H1 (cell line): ENCODE results near the gene CEP57. TPM values are rescaled to one million over a fixed set of nuclear protein-coding genes. Genes with fewer than 3 reads are reported as not detected.

Source experiments
- CTCF ChIA-PET: fragments of 300-600 bp; sonication (Branson Sonifier 250); formaldehyde crosslinking; loops from one replicate; lab custom pipeline; 2021; ENCODE audit not compliant: partially characterized antibody; lab: Charles Lee
- POLR2A ChIA-PET: fragments of 300-600 bp; sonication (Branson Sonifier 250); formaldehyde crosslinking; loops from one replicate; lab custom pipeline; 2021; ENCODE audit warnings: inconsistent platforms; ENCODE audit not compliant: partially characterized antibody; lab: Charles Lee
- DNase-seq, 2 experiments: peaks; one replicate each; pipeline versions ENCODE4 v3.0.0 to v3.0.0-alpha.2; 2010 to 2022; ENCODE audit warnings: low spot score in 2 of 2, low read depth in 1 of 2, mixed read lengths in 1 of 2
- FAIRE-seq: peaks from 2 replicates; lab custom pipeline; 2011; peaks lifted over from hg19 to GRCh38; lab: Jason Lieb, UNC
- H2AFZ ChIP-seq: 2 replicates; pipeline ENCODE4 v1.8.1; 2012; ENCODE audit warnings: low read length, inconsistent platforms
- H2AK5ac ChIP-seq: 2 replicates; pipeline ENCODE4 v1.6.1; 2013; ENCODE audit warnings: low read depth, low read length
- H2BK120ac ChIP-seq: replicated peaks from 2 replicates; pipeline ENCODE3; 2013; ENCODE audit warnings: low read depth, low read length, inconsistent platforms
- H2BK12ac ChIP-seq: 2 replicates; pipeline ENCODE4 v1.6.1; 2013; ENCODE audit warnings: low read depth, low read length
- H2BK15ac ChIP-seq: 2 replicates; pipeline ENCODE4 v1.6.1; 2013; ENCODE audit warnings: low read length
- H2BK20ac ChIP-seq: 2 replicates; pipeline ENCODE4 v1.6.1; 2013; ENCODE audit warnings: low read length
- H2BK5ac ChIP-seq: 2 replicates; pipeline ENCODE4 v1.6.1; 2013; ENCODE audit warnings: low read depth, low read length
- H3K14ac ChIP-seq: 2 replicates; pipeline ENCODE4 v1.6.1; 2013; ENCODE audit warnings: inconsistent platforms; ENCODE audit not compliant: insufficient read length
- H3K18ac ChIP-seq: 2 replicates; pipeline ENCODE4 v1.6.1; 2013; ENCODE audit warnings: low read length; ENCODE audit errors: extremely low read depth
- H3K23ac ChIP-seq: 2 replicates; pipeline ENCODE4 v1.6.1; 2013; ENCODE audit warnings: inconsistent platforms; ENCODE audit not compliant: insufficient read length
- H3K23me2 ChIP-seq: 2 replicates; pipeline ENCODE4 v1.6.1; 2013; ENCODE audit warnings: low read depth, low read length
- H3K27ac ChIP-seq: 2 replicates; pipeline ENCODE4 v1.6.1; 2011; ENCODE audit warnings: low read depth, low read length, inconsistent platforms
- H3K27me3 ChIP-seq, 4 experiments: replicated peaks in 1 of 4; 1 replicate in 1 of 4; 2 replicates in 3 of 4; pipeline versions ENCODE4 v1.6.1 to v1.8.1; 2011 to 2013; ENCODE audit warnings: low read length in 3 of 4, mild to moderate bottlenecking in 3 of 4, inconsistent platforms in 2 of 4, mixed read lengths in 2 of 4, moderate library complexity in 1 of 4; ENCODE audit not compliant: control insufficient read depth in 3 of 4, insufficient read depth in 3 of 4; ENCODE audit errors: extremely low read depth in 1 of 4
- H3K36me3 ChIP-seq, 4 experiments: 2 replicates each; pipeline versions ENCODE4 v1.6.1 to v1.8.1; 2011 to 2013; ENCODE audit warnings: mild to moderate bottlenecking in 4 of 4, low read length in 3 of 4, moderate library complexity in 2 of 4, control low read depth in 1 of 4, inconsistent platforms in 1 of 4; ENCODE audit not compliant: insufficient read depth in 4 of 4, control insufficient read depth in 2 of 4
- H3K4ac ChIP-seq: replicated peaks from 2 replicates; pipeline ENCODE3; 2013; ENCODE audit warnings: low read length, low read depth, mixed read lengths, inconsistent platforms; ENCODE audit not compliant: insufficient read length
- H3K4me1 ChIP-seq, 4 experiments: replicated peaks in 1 of 4; 1 replicate in 1 of 4; 2 replicates in 3 of 4; pipeline versions ENCODE4 v1.6.1 to v1.8.1; 2011 to 2013; ENCODE audit warnings: low read length in 3 of 4, inconsistent platforms in 2 of 4, mixed read lengths in 1 of 4; ENCODE audit not compliant: insufficient read depth in 4 of 4, control insufficient read depth in 3 of 4
- H3K4me2 ChIP-seq, 2 experiments: 2 replicates each; pipeline versions ENCODE4 v1.6.1 to v1.8.1; 2011 to 2013; ENCODE audit warnings: low read depth in 2 of 2, low read length in 2 of 2, control low read depth in 1 of 2, inconsistent platforms in 1 of 2, mild to moderate bottlenecking in 1 of 2; ENCODE audit not compliant: insufficient read depth in 1 of 2
- H3K4me3 ChIP-seq, 4 experiments: fragments of 200-600, 300-600 bp in 1 of 4; sonication (generic), shearing (Covaris generic), sonication (Bioruptor Twin) in 1 of 4; 2 replicates each; pipeline versions ENCODE4 v1.5.1 to v1.8.1; 2011 to 2016; ENCODE audit warnings: low read length in 4 of 4, low read depth in 3 of 4, control low read depth in 2 of 4, inconsistent platforms in 2 of 4, mild to moderate bottlenecking in 2 of 4, mixed read lengths in 1 of 4, moderate library complexity in 1 of 4; ENCODE audit not compliant: insufficient read depth in 2 of 4; ENCODE audit errors: extremely low read depth in 1 of 4
- H3K56ac ChIP-seq: replicated peaks from 2 replicates; pipeline ENCODE3; 2013; ENCODE audit warnings: low read depth, mild to moderate bottlenecking, mixed read lengths, low read length, inconsistent platforms; ENCODE audit not compliant: insufficient read length
- H3K79me1 ChIP-seq: 2 replicates; pipeline ENCODE4 v1.6.1; 2013; ENCODE audit warnings: low read depth, low read length, control low read depth
- H3K79me2 ChIP-seq, 2 experiments: 2 replicates each; pipeline versions ENCODE4 v1.6.1 to v1.8.1; 2012 to 2013; ENCODE audit warnings: low read length in 2 of 2, mild to moderate bottlenecking in 2 of 2, inconsistent platforms in 1 of 2; ENCODE audit not compliant: insufficient read depth in 2 of 2, control insufficient read depth in 1 of 2
- H3K9ac ChIP-seq, 4 experiments: replicated peaks in 1 of 4; 1 replicate in 1 of 4; 2 replicates in 3 of 4; pipeline versions ENCODE4 v1.6.1 to v1.8.1; 2011 to 2013; ENCODE audit warnings: low read depth in 3 of 4, low read length in 3 of 4, control low read depth in 2 of 4, mild to moderate bottlenecking in 2 of 4, moderate library complexity in 2 of 4, inconsistent platforms in 1 of 4; ENCODE audit errors: extremely low read depth in 1 of 4
- H3K9me3 ChIP-seq, 2 experiments: 2 replicates each; pipeline versions ENCODE4 v1.6.1 to v1.8.1; 2012 to 2013; ENCODE audit warnings: mild to moderate bottlenecking in 2 of 2, moderate library complexity in 2 of 2, control low read depth in 1 of 2, inconsistent platforms in 1 of 2, low read depth in 1 of 2, low read length in 1 of 2, mixed read lengths in 1 of 2; ENCODE audit not compliant: insufficient read depth in 2 of 2
- H4K20me1 ChIP-seq, 2 experiments: replicated peaks in 1 of 2; 2 replicates each; pipeline versions ENCODE3 to v1.8.1; 2011 to 2013; ENCODE audit warnings: inconsistent platforms in 2 of 2, low read length in 2 of 2, mild to moderate bottlenecking in 1 of 2; ENCODE audit not compliant: insufficient read depth in 2 of 2, control insufficient read depth in 1 of 2
- H4K5ac ChIP-seq: 2 replicates; pipeline ENCODE4 v1.6.1; 2013; ENCODE audit warnings: low read length, low read depth, mixed read lengths, inconsistent platforms; ENCODE audit not compliant: insufficient read length
- H4K8ac ChIP-seq: 2 replicates; pipeline ENCODE4 v1.8.0; 2013; ENCODE audit warnings: mild to moderate bottlenecking, moderate library complexity, low read length, inconsistent platforms; ENCODE audit not compliant: insufficient read depth; ENCODE audit errors: extremely low read depth
- H4K91ac ChIP-seq: replicated peaks from 2 replicates; pipeline ENCODE3; 2013; ENCODE audit warnings: low read length, mixed read lengths, inconsistent platforms; ENCODE audit not compliant: insufficient read length
- CHD1 ChIP-seq: IDR thresholded peaks from 2 replicates; pipeline ENCODE4 v1.6.1; 2012; ENCODE audit warnings: low read depth, low read length, improper control_type of control experiment
- CTBP2 ChIP-seq: IDR thresholded peaks from 2 replicates; pipeline ENCODE4 v1.7.0; 2011; ENCODE audit warnings: borderline replicate concordance, mild to moderate bottlenecking, moderate library complexity, mixed read lengths, low read length; ENCODE audit not compliant: insufficient read depth, insufficient read length
- EP300 ChIP-seq, 2 experiments: IDR thresholded peaks; 1 replicate in 1 of 2; 2 replicates in 1 of 2; pipeline ENCODE4 v1.6.1; 2011 to 2012; ENCODE audit warnings: low read depth in 2 of 2, low read length in 2 of 2, mild to moderate bottlenecking in 2 of 2, borderline replicate concordance in 1 of 2, inconsistent platforms in 1 of 2, moderate library complexity in 1 of 2
- KDM5A ChIP-seq: fragments of 200-600 bp; IDR thresholded peaks from 2 replicates; pipeline ENCODE4 v1.7.1; 2012; ENCODE audit warnings: mild to moderate bottlenecking, low read length, inconsistent platforms, mixed read lengths
- MAFK ChIP-seq: IDR thresholded peaks from 2 replicates; pipeline ENCODE4 v1.6.1; 2012; ENCODE audit warnings: low read depth, mild to moderate bottlenecking, improper control_type of control experiment, low read length
- POLR2A ChIP-seq, 2 experiments: IDR thresholded peaks; 1 replicate in 1 of 2; 2 replicates in 1 of 2; pipeline ENCODE4 v1.6.1; 2011; ENCODE audit warnings: low read depth in 2 of 2, low read length in 2 of 2, mild to moderate bottlenecking in 2 of 2; ENCODE audit errors: control extremely low read depth in 1 of 2
- POLR2AphosphoS5 ChIP-seq: IDR thresholded peaks from 2 replicates; pipeline ENCODE4 v1.6.1; 2011; ENCODE audit warnings: low read depth, low read length
- RAD21 ChIP-seq, 2 experiments: IDR thresholded peaks in 1 of 2; conservative IDR thresholded peaks in 1 of 2; 2 replicates each; pipeline ENCODE4 v1.6.1; 2011; ENCODE audit warnings: low read depth in 2 of 2, low read length in 2 of 2, improper control_type of control experiment in 1 of 2, inconsistent platforms in 1 of 2, mild to moderate bottlenecking in 1 of 2, moderate library complexity in 1 of 2
- SIRT6 ChIP-seq: IDR thresholded peaks from one replicate; pipeline ENCODE4 v1.7.1; 2012; ENCODE audit warnings: low read length, inconsistent platforms
- SP2 ChIP-seq: IDR thresholded peaks from 2 replicates; pipeline ENCODE4 v1.6.1; 2012; ENCODE audit warnings: mild to moderate bottlenecking, low read length, inconsistent platforms
- SP4 ChIP-seq: IDR thresholded peaks from 2 replicates; pipeline ENCODE4 v1.6.1; 2012; ENCODE audit warnings: low read length, inconsistent platforms
- SUZ12 ChIP-seq: fragments of 200-600 bp; sonication (generic); IDR thresholded peaks from 2 replicates; pipeline ENCODE4 v1.6.1; 2012; ENCODE audit warnings: mild to moderate bottlenecking, inconsistent platforms, low read length, moderate library complexity, mixed read lengths
- TBP ChIP-seq: IDR thresholded peaks from 2 replicates; pipeline ENCODE4 v1.6.1; 2011; ENCODE audit warnings: low read depth, low read length, improper control_type of control experiment
- WGBS, 2 experiments: shearing (Covaris generic) in 1 of 2; methylation state at CpG; one replicate each; pipeline versions ENCODE4 v1.1.6 to v1.1.7; 2013 to 2015; ENCODE audit warnings: low lambda C conversion rate in 2 of 2, mixed read lengths in 2 of 2, inconsistent platforms in 1 of 2, low coverage in 1 of 2, missing lambda C conversion rate in 1 of 2; ENCODE audit not compliant: insufficient replicate concordance in 2 of 2, insufficient coverage in 1 of 2, insufficient read length in 1 of 2; ENCODE audit errors: extremely low coverage in 1 of 2, missing lambda C conversion rate in 1 of 2; 5-methylcytosine and 5-hydroxymethylcytosine counted together
- polyA plus RNA-seq, 7 experiments: library from polyadenylated mRNA; depleted of rRNA in 3 of 7; stranded (reverse) in 5 of 7; unstranded in 2 of 7; fragments of >200 nt in 5 of 7; fragments of 200-250 nt in 2 of 7; gene quantifications; 1 replicate in 5 of 7; 2 replicates in 1 of 7; 4 replicates in 1 of 7; pipeline versions ENCODE4 v1.2.1 to v1.2.3, GENCODE V29; 2011 to 2013; ENCODE audit warnings: missing spikeins in 2 of 7, mixed read lengths in 2 of 7
- total RNA-seq: library from RNA; stranded (reverse); fragmentation: NEBNext Ultra II Directional; extraction: Animal tissue kit (Norgen Biotek cat#: 25700); gene quantifications from 2 replicates; pipeline ENCODE4 v1.2.1, GENCODE V29; 2021
- TF ChIP-seq, protein P1 (sequence below): IDR thresholded peaks from 2 replicates; pipeline ENCODE4 v1.6.1; 2011; ENCODE audit warnings: low read depth, mild to moderate bottlenecking, low read length; ENCODE audit not compliant: insufficient read depth

The CEP57 gene
- total and polyA plus RNA-seq, 2 of the 8 experiments (the other 6 are each of a cell fraction or from before 2014, with no cell fraction given) = 26.3 to 72.7 TPM

DNA sequence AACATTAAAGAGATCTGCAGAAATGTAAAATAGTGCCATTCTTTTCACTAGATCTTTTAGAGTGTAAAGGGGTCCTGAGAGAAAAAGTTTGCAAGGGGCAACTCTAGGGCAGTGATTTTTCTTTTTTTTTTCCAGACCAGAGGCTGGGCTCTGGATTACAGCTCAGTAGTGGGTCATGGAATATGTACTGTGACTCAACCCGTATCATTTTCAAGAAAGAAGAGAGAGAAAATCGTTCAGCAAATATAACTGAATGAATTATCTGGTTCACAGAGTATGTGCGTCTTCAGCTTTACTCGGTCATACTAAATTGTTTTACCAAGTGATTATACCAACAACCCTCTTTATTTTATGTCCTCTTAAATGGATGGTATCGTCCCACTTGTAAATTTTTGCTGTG is 3.8 kb downstream of the CEP57 start:
- H3K27me3 ChIP-seq = no peaks in the 10 kb centered on the region
- no peak overlapping the region for H2BK12ac ChIP-seq
- peaks cover 0 to 2% (median under 1%) of the 10 kb centered on the region in 4 experiments; a peak in 1 of 8 replicates for H3K36me3 ChIP-seq
- H2BK5ac ChIP-seq = no peak overlapping the region
- H3K9ac ChIP-seq = no peak overlapping the region
- DNase-seq (no peak), FAIRE-seq (no peak)
- no peak overlapping the region for H3K14ac ChIP-seq
- H4K5ac ChIP-seq = no peak overlapping the region
- no peak overlapping the region for H3K27ac ChIP-seq
- no peak overlapping the region for H2BK15ac ChIP-seq
- no peak overlapping the region for H3K4me2 ChIP-seq
- H3K56ac ChIP-seq = no peak overlapping the region
- ChIA-PET CTCF (interaction anchor here (0.9 to 3.1 kb wide), 2 partner anchors 10 to 41 kb away, joined by 3 to 9 read pairs; no protein-coding TSS in a partner anchor), POLR2A (no interaction called here)
- peaks cover 0 to 5% (median 0%) of the 10 kb centered on the region in 4 experiments; a peak in 1 of 7 replicates for H3K4me1 ChIP-seq
- H2BK120ac ChIP-seq = no peak overlapping the region
- WGBS, 2 experiments = 90% methylated on average over 5 of the region's 5 CpGs; no CpG with 5 or more reads in 1 of the 2 experiments
- no peak overlapping the region for H3K4me3 ChIP-seq
- peaks cover 4% of the 10 kb centered on the region; the same call in 1 of the 2 replicates for H3K79me1 ChIP-seq
- H3K4ac ChIP-seq = no peak overlapping the region
- H2AFZ ChIP-seq = no peak overlapping the region
- peaks cover 2 to 7% of the 10 kb centered on the region in 2 experiments for H4K20me1 ChIP-seq
- H2AK5ac ChIP-seq = no peak overlapping the region
- H3K23me2 ChIP-seq = peaks cover 6% of the 10 kb centered on the region
- no peaks in the 10 kb centered on the region for H3K9me3 ChIP-seq
- H4K8ac ChIP-seq = no peak overlapping the region
- H3K18ac ChIP-seq = no peak overlapping the region
- H3K23ac ChIP-seq = no peak overlapping the region
- no peak overlapping the region for H2BK20ac ChIP-seq
- H4K91ac ChIP-seq = no peak overlapping the region
- peaks cover 18 to 85% of the 10 kb centered on the region in 2 experiments for H3K79me2 ChIP-seq
- no peak for TF ChIP-seq POLR2A (IDR thresholded peaks at IDR 0.05; ENCODE audit: control extremely low read depth in 1 of 2, low read depth in 2 of 2, low read length in 2 of 2)
- TF ChIP-seq CHD1 = no peak
- TF ChIP-seq, protein P1, sequence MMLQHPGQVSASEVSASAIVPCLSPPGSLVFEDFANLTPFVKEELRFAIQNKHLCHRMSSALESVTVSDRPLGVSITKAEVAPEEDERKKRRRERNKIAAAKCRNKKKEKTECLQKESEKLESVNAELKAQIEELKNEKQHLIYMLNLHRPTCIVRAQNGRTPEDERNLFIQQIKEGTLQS = no peak
- no peak for TF ChIP-seq POLR2AphosphoS5
- no peak for TF ChIP-seq SP4
- TF ChIP-seq TBP = no peak
- no peak for TF ChIP-seq SIRT6
- TF ChIP-seq SP2 = no peak
- no peak for TF ChIP-seq KDM5A
- no peak for TF ChIP-seq EP300 (IDR thresholded peaks at IDR 0.05; ENCODE audit: borderline replicate concordance in 1 of 2, low read depth in 2 of 2, low read length in 2 of 2)
- TF ChIP-seq SUZ12 = no peak
- TF ChIP-seq CTBP2 = no peak
- TF ChIP-seq RAD21 (IDR thresholded peaks at IDR 0.05 in 1 of 2, conservative IDR thresholded peaks at IDR 0.05 in 1 of 2; ENCODE audit: low read depth in 2 of 2, low read length in 2 of 2) = no peak
- no peak for TF ChIP-seq MAFK
